Testis (tissue), 2 donors: ENCODE data around the gene CHST3.

Experiments used
- CTCF ChIP-seq, 3 experiments: fragments of 450-650 bp in 2 of 3; fragments of 200-600 bp in 1 of 3; sonication (generic) in 1 of 3; IDR thresholded peaks; one replicate each; pipeline ENCODE4 v1.5.1; 2016 to 2019; ENCODE audit warnings: antibody characterized with exemption in 3 of 3, mild to moderate bottlenecking in 2 of 3, moderate library complexity in 1 of 3
- POLR2A ChIP-seq: fragments of 450-650 bp; IDR thresholded peaks from one replicate; pipeline ENCODE4 v1.6.1; 2017; ENCODE audit warnings: antibody characterized with exemption, mild to moderate bottlenecking, moderate library complexity

DNA sequence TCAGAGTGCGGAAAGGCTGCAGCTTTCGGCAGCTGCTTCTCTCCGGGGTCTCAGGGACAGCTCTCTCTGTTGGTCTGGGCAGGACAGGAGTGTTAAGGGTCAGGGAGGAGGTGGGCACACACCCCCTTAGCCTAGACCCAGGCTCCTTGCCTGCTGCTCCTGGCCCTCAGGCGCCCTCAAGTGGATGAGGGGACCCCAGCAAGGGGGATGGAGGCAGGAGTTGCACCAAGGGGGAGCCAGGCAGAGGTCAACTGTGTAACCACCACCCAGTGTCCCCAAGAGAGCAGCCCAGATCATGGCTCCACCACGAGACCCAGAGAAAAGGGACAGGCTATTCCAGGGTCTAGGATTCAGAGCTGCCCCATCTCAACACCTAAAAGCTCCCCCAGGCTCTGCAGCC is 97.3 kb downstream of the CHST3 start:
- TF ChIP-seq POLR2A = no peak
- TF ChIP-seq CTCF (IDR thresholded peaks at IDR 0.05) = no peak
